HG03378 (cell line): ENCODE data around the gene SDK2.

Experiments
- ATAC-seq: cut with Tn5 transposase; IDR thresholded peaks from one replicate; pipeline ENCODE4 v1.9.1; 2021; ENCODE audit warnings: mild to moderate bottlenecking, moderate library complexity; ENCODE audit not compliant: unreplicated experiment

Gene SDK2

GRCh38 chr17:73371285-73371684, 273.0 kb downstream of the SDK2 start:
- ATAC-seq, result no peak

- peak; percentile 47 for ATAC-seq
These were observed 274.3 kb downstream of the SDK2 start for GRCh38 chr17:73369817-73370490.

- ATAC-seq, result no peak
These were observed 275.1 kb downstream of the SDK2 start for GRCh38 chr17:73369111-73369521.

DNA sequence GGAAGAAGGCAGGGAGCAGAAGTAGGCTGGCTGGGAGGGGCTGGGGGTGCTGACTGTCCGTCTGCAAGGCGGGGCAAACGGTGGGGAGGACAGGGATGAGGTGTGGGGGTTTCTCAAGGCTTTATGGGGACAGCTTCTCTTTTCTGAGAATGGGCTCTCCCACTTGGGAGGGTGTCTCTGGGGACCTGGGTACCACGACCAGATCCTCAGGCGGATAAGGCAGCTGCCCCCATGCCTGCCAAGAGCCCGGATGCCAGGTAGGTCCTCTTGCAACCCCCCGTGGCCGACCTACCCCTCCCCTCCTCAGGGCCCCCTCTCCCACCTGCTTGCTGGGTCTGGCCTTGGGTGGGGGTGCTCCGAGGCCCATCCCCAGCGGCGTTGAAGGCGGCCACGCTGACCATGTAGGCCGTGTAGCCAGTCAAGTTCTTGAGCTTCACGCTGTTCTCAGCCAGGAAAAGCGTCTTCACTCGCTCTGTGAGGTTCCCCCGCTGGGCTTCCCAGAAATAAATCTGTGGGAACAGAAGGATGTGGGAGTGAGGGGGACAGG, 276.1 kb downstream of the SDK2 start:
- ATAC-seq, result no peak

DNA sequence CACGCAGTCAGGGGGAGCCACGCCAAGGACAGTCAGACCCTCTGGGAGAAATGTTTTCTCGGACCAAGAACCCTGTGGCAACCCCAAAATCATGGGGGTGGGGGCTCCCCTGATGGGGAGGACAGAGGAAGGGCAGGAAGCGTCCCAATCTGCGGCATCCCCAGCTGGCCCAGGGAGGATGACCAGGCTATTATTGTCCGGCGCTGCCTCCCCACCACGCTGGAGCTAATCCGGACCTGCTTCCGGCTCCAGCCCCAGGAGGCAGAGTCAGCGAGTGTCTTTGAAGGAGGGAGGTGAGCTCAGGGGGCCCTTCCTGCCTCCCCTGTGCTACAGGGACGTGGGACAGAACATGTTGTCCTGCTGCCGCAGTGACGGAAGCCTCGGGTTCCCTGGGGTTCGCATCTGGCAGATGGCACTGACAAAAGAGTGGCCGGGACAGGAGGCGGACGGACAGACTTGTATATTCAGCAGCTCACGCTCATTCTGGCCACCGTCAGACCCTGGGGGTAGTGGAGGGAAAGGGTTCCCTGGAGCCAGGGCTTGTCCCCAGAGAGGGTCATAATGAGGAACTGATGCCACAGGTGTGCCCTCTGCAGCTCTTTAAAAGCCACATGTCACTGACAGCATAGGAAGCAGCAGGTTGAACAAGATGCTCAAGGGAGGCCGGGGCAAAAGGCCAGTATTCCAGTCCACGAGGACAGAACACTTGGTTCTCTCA, 278.2 kb downstream of the SDK2 start:
- ATAC-seq, result no peak

DNA sequence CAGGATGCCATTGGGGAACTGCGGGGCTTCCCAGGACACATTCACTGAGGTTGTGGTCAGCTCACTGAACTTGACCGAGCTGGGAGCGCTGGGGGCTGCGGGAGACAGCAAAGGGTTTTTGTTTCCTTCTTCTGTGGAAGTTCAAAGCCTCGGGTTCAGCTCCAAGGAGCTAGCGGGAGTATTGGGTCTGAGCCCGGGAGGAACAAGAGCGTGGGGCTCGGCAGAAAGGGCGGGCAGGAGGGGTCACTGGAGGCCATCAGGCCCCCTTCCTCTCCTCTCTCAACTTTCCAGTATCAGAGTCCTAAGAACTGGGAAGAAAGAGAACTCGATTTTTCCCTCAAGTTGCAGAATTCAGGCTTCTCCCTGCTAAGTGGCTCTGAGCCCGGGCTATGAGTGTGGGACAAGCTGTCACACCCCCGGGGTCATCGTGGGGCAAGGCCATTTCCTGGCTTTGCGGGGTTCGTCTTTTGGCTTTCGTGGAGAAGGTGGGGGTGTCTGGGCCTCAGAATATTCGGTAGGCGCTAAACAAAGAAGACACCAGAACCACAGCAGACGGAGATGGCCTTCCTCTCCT, 278.9 kb downstream of the SDK2 start:
- ATAC-seq, result no peak

- no peak for ATAC-seq
These were observed 280.1 kb downstream of the SDK2 start for GRCh38 chr17:73364155-73364522.

DNA sequence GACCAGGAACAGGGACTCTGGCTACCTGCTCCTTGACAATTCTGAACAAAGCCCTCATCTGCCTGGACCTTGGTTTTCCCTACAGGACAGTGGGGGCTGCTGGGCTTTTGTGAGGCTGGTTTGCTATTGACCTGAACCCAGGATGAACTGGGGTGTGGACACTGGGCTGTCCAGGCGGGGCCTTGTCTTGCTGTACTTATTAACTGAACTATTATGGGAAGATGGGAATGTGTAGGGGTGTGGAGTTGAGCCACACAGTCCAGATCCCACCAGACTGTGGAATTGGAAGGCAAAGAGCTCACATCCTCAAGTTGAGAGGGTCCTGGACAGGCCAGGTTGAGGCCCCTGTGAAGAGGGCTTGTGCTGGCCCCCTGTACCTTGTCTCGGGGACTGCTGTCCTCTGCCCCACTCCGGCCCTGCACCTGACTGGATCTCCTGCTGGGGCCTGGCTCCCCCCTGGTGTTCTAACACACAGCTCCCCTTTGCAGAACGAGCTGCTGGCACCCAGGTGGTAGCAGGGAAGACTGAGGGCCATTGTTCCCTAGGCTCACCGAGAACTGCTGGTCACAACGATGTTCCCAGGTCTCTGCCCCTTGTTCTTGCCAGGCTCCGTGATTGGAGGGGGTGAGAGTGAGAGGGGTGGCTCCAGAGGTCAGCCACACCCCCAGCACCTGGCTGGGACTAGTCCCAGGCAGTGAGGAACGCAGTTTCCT, 280.6 kb downstream of the SDK2 start:
- ATAC-seq, result no peak

DNA sequence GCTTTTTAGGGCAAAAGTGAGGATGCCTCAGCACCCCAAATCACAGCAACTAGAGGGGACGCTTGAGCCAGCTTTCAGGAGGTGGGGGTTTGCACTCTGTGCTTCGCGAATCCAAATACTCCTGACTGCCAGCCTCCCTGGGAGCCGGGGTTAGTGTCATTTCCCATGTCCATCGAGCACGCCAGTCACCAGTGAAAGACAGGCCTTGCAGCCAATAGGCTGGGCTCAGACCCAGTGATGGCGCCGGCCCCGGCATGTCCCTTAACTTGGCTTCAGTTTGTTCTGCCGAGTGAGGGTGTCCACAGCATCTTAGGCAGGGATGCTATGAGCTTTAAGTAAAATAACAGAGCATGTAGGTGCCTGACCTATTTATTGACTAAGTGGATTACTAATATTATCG, 281.5 kb downstream of the SDK2 start:
- ATAC-seq, result no peak

- ATAC-seq, result no peak
These were observed 283.1 kb downstream of the SDK2 start for GRCh38 chr17:73360961-73361761.

DNA sequence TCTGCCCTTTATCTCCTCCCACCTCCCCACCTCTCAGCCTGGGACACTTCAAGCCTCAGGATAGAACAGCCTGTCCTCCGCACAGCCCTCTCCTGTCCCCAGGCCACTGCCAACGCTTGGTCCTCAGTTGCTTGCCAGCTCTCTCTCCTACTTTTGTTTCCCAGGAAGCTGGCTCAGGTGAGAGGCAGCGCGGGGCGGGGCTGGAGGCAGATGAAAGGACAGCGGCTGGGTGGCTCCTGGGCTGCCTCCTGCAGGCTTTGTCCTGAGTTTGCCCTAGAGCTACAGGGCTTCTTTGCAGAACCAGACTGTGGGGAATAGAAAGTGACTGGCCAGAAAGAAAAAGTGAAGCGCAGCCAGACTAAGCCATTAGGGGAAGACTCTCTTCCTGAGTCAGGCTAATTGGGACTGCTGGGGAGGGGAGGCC, 284.2 kb downstream of the SDK2 start:
- ATAC-seq, result no peak

DNA sequence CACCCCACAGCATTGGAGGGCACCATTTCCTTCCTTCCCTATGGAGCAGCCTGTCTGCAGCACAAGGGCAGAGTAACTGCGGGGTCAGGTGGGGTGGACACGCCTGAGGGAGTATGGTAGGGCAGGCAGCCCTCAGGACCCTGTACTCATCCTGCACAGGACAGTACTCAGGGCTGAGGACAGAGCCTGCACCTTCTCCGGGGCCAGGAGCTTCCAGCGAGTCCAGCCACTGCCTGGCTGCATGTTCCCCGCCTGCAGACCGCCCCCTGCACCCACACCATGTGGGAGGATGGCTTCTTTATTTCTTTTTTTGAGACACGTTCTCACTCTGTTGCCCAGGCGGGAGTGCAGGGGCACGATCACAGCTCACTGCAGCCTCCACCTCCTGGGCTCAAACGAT, 284.9 kb downstream of the SDK2 start:
- ATAC-seq, result no peak

DNA sequence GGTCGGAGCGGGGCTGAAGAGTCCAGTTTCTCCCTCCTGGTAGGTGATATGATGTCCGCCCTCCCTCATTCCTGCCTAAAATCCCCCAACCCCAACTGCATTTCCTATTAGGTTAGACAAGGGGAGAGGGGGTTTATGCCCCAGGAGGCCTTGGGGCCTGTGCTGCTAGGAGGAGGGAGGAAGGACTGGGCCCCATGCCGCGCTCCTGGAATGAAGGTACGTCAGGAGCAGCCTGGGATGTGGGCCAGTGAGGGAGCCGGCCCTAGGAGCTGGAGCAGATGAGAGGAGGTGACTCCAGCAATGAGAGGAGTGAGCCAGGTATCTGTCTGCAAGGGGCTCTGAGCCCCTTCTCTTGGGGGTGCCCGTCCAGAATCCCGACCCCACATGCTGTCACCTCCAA, 285.6 kb downstream of the SDK2 start:
- no peak for ATAC-seq

- no peak for ATAC-seq
These were observed 286.3 kb downstream of the SDK2 start for GRCh38 chr17:73357981-73358380.

DNA sequence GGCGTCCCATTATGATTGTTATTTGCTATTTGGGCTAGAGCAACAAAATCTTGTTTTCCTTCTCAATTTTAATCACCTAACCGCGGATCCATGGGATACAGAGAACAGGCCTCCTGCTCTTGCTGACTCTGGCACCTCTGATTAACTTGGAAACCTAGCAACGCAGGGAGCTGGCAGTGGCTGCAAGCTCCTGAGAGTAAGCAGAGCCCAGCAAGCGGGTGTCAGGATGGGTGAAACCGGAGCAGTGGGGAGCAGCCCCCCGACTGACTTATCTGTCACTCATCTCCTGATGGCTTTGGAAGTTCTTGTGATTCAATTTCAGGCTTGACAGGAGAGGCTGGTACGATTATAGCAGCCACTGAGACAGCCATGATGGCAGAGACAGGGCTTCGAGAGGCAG, 286.9 kb downstream of the SDK2 start:
- no peak for ATAC-seq

- ATAC-seq, result no peak
These were observed 287.6 kb downstream of the SDK2 start for GRCh38 chr17:73356561-73357170.

DNA sequence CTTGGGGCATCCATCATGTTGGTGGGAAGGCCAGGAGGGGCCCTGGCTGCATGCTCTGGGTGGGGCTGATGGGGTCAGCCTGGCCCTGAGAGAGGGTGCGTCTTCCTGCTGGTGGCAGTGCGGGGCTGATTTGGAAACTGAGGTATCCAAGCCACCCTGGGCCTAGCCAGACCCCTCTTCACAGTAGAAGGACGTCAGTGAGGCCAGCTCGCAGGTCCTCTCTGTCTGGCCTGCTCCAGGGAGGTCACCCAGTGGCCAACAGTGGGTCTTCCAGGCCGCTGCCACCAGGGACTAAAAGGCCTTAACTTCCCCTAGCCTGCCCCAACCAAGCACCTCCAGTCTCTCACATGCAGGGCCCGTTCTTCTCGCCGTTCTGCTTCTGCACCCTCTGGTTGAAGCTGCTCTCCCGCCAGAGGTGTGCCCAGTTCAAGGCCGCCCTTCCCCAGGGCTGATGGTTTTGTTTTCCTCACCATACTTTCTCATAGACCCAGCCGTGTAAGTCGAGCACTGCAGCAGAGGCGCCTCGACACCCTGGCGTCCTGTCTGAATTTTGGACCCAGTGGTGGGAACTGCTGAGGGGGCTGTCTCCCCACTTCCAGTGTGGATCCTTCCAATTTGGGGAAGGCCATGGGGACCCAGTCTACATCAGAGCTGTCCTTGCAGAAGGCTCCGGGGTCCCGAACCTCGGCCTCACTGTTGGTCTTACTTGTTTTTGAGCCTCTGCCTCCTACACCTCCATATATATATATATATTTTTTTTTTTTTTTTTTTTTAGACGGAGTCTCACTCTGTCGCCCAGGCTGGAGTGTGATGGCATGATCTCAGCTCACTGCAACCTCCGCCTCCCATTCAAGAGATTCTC, 289.6 kb downstream of the SDK2 start:
- no peak for ATAC-seq

- ATAC-seq, result no peak
These were observed 292.0 kb downstream of the SDK2 start for GRCh38 chr17:73352261-73352660.

- ATAC-seq, result no peak
These were observed 292.5 kb downstream of the SDK2 start for GRCh38 chr17:73351764-73352163.
